Measurements from ENCODE around the gene CUL3.

CUL3 gene

GRCh38 chr2:224570328-224570993 lies 14.7 kb downstream of the CUL3 start:
- H3K36me3 ChIP-seq (ENCODE audit: insufficient read depth, low read length): peaks cover 6% of the 10 kb centered on the region
- no peaks in the 10 kb centered on the region for H3K9me3 ChIP-seq (ENCODE audit: control insufficient read depth, insufficient read depth, low read length)
- H3K9ac ChIP-seq (ENCODE audit: low read depth, low read length): no peak overlapping the region
- peaks cover 35% of the 10 kb centered on the region for H3K4me1 ChIP-seq (ENCODE audit: insufficient read depth, low read length)

GRCh38 chr2:224569654-224570053 lies 15.5 kb downstream of the CUL3 start:
- Histone ChIP-seq H3K9me3 (ENCODE audit: control insufficient read depth, insufficient read depth, low read length) (no peaks in the 10 kb centered on the region), H3K36me3 (ENCODE audit: insufficient read depth, low read length) (peaks cover 6% of the 10 kb centered on the region), H3K9ac (ENCODE audit: low read depth, low read length) (no peak overlapping the region), H3K4me1 (ENCODE audit: insufficient read depth, low read length) (peaks cover 28% of the 10 kb centered on the region)

- H3K4me1 ChIP-seq (ENCODE audit: insufficient read depth, low read length): peaks cover 7% of the 10 kb centered on the region; the same call in 1 of the 2 replicates
- H3K36me3 ChIP-seq (ENCODE audit: insufficient read depth, low read length): peaks cover 6% of the 10 kb centered on the region
- no peak overlapping the region for H3K9ac ChIP-seq (ENCODE audit: low read depth, low read length)
- H3K9me3 ChIP-seq (ENCODE audit: control insufficient read depth, insufficient read depth, low read length): no peaks in the 10 kb centered on the region
These were observed 19.6 kb downstream of the CUL3 start for GRCh38 chr2:224565452-224566035.

- no peaks in the 10 kb centered on the region; the same call in 1 of the 2 replicates for H3K4me1 ChIP-seq (ENCODE audit: insufficient read depth, low read length)
- H3K9ac ChIP-seq (ENCODE audit: low read depth, low read length): no peak overlapping the region
- H3K9me3 ChIP-seq (ENCODE audit: control insufficient read depth, insufficient read depth, low read length): no peaks in the 10 kb centered on the region
- H3K36me3 ChIP-seq (ENCODE audit: insufficient read depth, low read length): peaks cover 6% of the 10 kb centered on the region
These were observed 21.6 kb downstream of the CUL3 start for GRCh38 chr2:224563537-224563936.

GRCh38 chr2:224562831-224563230 lies 22.3 kb downstream of the CUL3 start:
- Histone ChIP-seq H3K36me3 (ENCODE audit: insufficient read depth, low read length) (peaks cover 6% of the 10 kb centered on the region), H3K9me3 (ENCODE audit: control insufficient read depth, insufficient read depth, low read length) (no peaks in the 10 kb centered on the region), H3K9ac (ENCODE audit: low read depth, low read length) (no peak overlapping the region), H3K4me1 (ENCODE audit: insufficient read depth, low read length) (peaks cover 5% of the 10 kb centered on the region; the same call in 1 of the 2 replicates)

- peaks cover 11% of the 10 kb centered on the region; the same call in 1 of the 2 replicates for H3K4me1 ChIP-seq (ENCODE audit: insufficient read depth, low read length)
- no peaks in the 10 kb centered on the region for H3K9me3 ChIP-seq (ENCODE audit: control insufficient read depth, insufficient read depth, low read length)
- H3K36me3 ChIP-seq (ENCODE audit: insufficient read depth, low read length): no peaks in the 10 kb centered on the region
- no peak overlapping the region for H3K9ac ChIP-seq (ENCODE audit: low read depth, low read length)
These were observed 23.7 kb downstream of the CUL3 start for GRCh38 chr2:224561234-224562005.

- H3K9ac ChIP-seq (ENCODE audit: low read depth, low read length): no peak overlapping the region
- no peaks in the 10 kb centered on the region for H3K36me3 ChIP-seq (ENCODE audit: insufficient read depth, low read length)
- no peaks in the 10 kb centered on the region for H3K9me3 ChIP-seq (ENCODE audit: control insufficient read depth, insufficient read depth, low read length)
- peaks cover 15% of the 10 kb centered on the region; the same call in 1 of the 2 replicates for H3K4me1 ChIP-seq (ENCODE audit: insufficient read depth, low read length)
These were observed 24.6 kb downstream of the CUL3 start for GRCh38 chr2:224560549-224560948.

GRCh38 chr2:224557610-224558009 lies 27.6 kb downstream of the CUL3 start:
- H3K9me3 ChIP-seq (ENCODE audit: control insufficient read depth, insufficient read depth, low read length): no peaks in the 10 kb centered on the region
- no peaks in the 10 kb centered on the region for H3K36me3 ChIP-seq (ENCODE audit: insufficient read depth, low read length)
- peaks cover 15% of the 10 kb centered on the region; the same call in 1 of the 2 replicates for H3K4me1 ChIP-seq (ENCODE audit: insufficient read depth, low read length)
- H3K9ac ChIP-seq (ENCODE audit: low read depth, low read length): no peak overlapping the region

- Histone ChIP-seq H3K9ac (ENCODE audit: low read depth, low read length) (no peak overlapping the region), H3K9me3 (ENCODE audit: control insufficient read depth, insufficient read depth, low read length) (no peaks in the 10 kb centered on the region), H3K36me3 (ENCODE audit: insufficient read depth, low read length) (no peaks in the 10 kb centered on the region), H3K4me1 (ENCODE audit: insufficient read depth, low read length) (peaks cover 15% of the 10 kb centered on the region; the same call in 1 of the 2 replicates)
These were observed 28.8 kb downstream of the CUL3 start for GRCh38 chr2:224556381-224556780.

- Histone ChIP-seq H3K4me1 (ENCODE audit: insufficient read depth, low read length) (peaks cover 15% of the 10 kb centered on the region; the same call in 1 of the 2 replicates), H3K9me3 (ENCODE audit: control insufficient read depth, insufficient read depth, low read length) (no peaks in the 10 kb centered on the region), H3K36me3 (ENCODE audit: insufficient read depth, low read length) (no peaks in the 10 kb centered on the region), H3K9ac (ENCODE audit: low read depth, low read length) (no peak overlapping the region)
These were observed 29.3 kb downstream of the CUL3 start for GRCh38 chr2:224555823-224556366.

- Histone ChIP-seq H3K36me3 (ENCODE audit: insufficient read depth, low read length) (no peaks in the 10 kb centered on the region), H3K4me1 (ENCODE audit: insufficient read depth, low read length) (peaks cover 12% of the 10 kb centered on the region; the same call in 1 of the 2 replicates), H3K9me3 (ENCODE audit: control insufficient read depth, insufficient read depth, low read length) (no peaks in the 10 kb centered on the region), H3K9ac (ENCODE audit: low read depth, low read length) (no peak overlapping the region)
These were observed 32.4 kb downstream of the CUL3 start for GRCh38 chr2:224552771-224553170.

GRCh38 chr2:224551693-224552092 lies 33.5 kb downstream of the CUL3 start:
- Histone ChIP-seq H3K36me3 (ENCODE audit: insufficient read depth, low read length) (no peaks in the 10 kb centered on the region), H3K9ac (ENCODE audit: low read depth, low read length) (no peak overlapping the region), H3K9me3 (ENCODE audit: control insufficient read depth, insufficient read depth, low read length) (no peaks in the 10 kb centered on the region), H3K4me1 (ENCODE audit: insufficient read depth, low read length) (peaks cover 10% of the 10 kb centered on the region; the same call in 1 of the 2 replicates)

- H3K4me1 ChIP-seq (ENCODE audit: insufficient read depth, low read length): 0 out of 2 replicates have a peak, but pooled peaks cover 3% of the 10 kb centered on the region
- no peaks in the 10 kb centered on the region for H3K36me3 ChIP-seq (ENCODE audit: insufficient read depth, low read length)
- no peak overlapping the region for H3K9ac ChIP-seq (ENCODE audit: low read depth, low read length)
- no peaks in the 10 kb centered on the region for H3K9me3 ChIP-seq (ENCODE audit: control insufficient read depth, insufficient read depth, low read length)
These were observed 38.2 kb downstream of the CUL3 start for GRCh38 chr2:224546926-224547325.

GRCh38 chr2:224545884-224546644 lies 39.1 kb downstream of the CUL3 start:
- no peaks in the 10 kb centered on the region for H3K9me3 ChIP-seq (ENCODE audit: control insufficient read depth, insufficient read depth, low read length)
- H3K4me1 ChIP-seq (ENCODE audit: insufficient read depth, low read length): 0 out of 2 replicates have a peak, but pooled peaks cover 3% of the 10 kb centered on the region
- H3K36me3 ChIP-seq (ENCODE audit: insufficient read depth, low read length): no peaks in the 10 kb centered on the region
- no peak overlapping the region for H3K9ac ChIP-seq (ENCODE audit: low read depth, low read length)

All from ES-I3 (cell line).